GM11168 (cell line): ENCODE measurements around the gene CSF2.

Experiments used
- in situ Hi-C: fragments of 300-500 bp; cut with MboI; formaldehyde crosslinking; loops from one replicate; pipeline ENCODE4 v1.12.0; 2022; ENCODE audit warnings: low sequenced_read_pairs; ENCODE audit not compliant: unreplicated experiment

CSF2 gene

GRCh38 chr5:132054031-132054696, 19.4 kb upstream of the CSF2 start:
- in situ Hi-C loops = no loop called here

DNA sequence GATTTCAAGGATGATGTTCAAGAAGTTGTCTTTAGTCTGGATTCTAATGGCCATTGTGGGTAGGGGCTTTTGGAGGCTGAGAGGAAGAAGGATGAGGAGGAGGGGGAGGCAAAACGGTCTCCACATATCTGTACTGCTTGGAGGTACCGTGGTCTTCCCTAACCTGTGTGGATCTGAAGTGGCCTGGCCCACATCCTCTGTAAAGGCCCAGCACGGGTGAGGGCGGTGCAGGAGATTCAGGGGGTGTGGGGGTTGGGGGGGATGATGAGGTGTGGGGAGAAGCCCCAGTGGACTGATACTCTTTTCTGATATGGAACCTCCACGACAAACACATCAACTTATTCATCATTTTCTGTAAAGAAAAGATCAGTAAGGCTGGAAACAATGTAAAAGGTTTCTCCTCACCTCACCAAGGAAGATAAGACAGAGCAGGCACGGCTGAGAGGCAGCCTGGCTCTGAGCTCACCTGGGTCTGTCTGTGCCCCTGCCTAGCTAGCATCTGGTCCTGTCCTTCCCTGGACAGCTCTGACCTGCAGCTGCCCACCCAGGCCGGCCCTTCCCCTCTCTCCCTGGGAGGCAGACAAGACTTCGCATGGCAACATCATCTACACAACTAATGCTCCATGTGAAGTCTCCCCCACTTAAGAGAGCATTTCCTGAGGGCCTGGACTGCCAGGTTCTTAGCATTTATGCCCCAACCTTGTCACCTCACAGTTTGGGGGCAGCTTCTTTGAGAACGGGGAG, 18.7 kb upstream of the CSF2 start:
- in situ Hi-C loops = no loop called here

DNA sequence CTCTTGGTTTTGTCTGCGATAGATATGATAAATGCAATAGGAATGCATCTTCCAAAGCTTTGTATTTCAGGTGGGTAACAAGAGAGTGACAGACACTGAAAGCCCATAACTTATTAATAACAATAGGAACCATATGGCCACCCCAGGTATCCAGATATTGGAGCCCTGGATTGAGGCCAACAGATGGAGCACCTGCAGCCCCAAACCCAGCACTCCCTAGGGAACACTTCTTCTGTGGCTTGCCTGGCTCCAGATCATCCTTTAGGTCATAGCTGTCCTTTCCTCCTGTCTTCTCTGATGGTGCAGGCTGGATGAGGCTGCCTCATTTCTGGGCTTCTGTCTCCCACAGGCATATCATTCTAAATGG, 18.2 kb upstream of the CSF2 start:
- in situ Hi-C loops = no loop called here

DNA sequence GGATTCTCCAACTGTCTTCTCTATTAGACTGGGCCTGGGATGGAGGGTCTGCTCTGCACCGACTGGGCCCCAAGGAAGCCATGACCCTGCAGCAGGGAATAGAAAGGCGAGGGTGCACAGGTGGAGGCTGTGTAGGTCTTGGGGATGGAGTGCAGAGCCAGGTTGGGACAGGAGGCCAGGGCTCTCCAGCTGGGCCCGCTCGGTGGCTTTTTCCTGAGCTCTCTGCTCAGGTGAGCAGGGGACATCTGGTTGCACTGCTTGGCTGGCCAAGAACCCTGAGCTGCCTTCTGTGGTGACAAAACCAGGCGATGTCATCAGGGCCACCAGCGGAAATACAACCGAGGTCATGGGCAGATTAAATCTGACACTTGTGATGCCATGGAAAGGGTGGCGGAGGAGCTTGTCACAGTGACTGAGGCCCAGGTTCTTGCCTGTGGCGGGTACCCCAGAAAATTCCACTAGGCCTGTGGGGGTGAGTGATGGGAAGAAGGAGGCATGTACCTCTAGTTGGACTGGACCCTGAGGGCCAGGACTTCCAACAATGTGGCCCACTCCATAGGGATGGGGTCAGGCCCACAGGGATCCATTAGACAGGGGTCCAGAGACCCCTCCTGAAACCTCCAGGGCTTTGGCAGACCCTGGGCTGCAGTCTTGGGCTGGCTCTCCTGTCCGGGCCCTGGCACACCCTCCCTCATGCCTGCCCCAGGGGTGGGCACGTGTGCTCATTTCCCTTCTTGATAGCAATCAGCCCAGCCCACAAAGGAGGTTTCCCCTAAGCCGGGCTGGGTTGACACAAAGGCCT, 17.6 kb upstream of the CSF2 start:
- in situ Hi-C loops = no loop called here

- in situ Hi-C loops = no loop called here
Observed at GRCh38 chr5:132056610-132057497, 16.7 kb upstream of the CSF2 start.

DNA sequence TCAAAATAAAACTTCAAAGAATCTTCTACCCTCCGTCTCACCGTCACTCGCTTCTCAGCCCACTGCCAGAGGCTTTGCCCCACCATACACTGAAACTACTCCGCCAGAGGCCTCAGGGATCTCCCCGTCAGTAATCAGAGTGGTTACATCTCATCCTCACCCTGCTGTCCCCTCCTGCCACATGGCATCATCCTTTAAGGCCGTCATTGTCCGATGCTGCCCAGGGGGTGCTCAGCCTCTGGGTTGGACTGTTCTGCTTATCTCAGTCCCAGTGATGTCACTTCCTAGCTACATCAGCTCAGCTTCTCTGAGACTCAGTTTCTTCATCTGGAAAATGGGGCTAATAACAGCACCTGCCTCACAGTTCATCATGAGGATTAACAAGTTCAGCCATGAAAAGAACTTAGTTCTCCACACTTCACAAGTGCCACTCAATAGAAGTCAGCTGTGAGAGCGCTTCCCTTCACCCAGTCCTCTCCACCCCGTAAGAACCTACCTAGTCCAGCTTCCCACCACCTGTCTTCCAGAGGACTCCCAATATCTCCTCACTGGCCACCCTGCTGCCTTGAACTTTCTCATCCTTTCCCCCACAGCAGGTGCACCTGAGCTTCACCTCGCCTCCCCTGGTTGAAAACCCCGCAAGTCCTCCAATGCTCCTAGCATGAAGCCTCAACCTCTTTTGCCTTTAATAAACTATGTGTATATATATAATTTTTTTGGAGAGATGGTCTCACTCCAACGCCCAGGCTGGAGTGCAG, 15.9 kb upstream of the CSF2 start:
- in situ Hi-C loops = no loop called here

- in situ Hi-C loops = no loop called here
Observed at GRCh38 chr5:132058646-132059042, 14.9 kb upstream of the CSF2 start.

GRCh38 chr5:132059043-132059695, 14.4 kb upstream of the CSF2 start:
- in situ Hi-C loops = no loop called here

DNA sequence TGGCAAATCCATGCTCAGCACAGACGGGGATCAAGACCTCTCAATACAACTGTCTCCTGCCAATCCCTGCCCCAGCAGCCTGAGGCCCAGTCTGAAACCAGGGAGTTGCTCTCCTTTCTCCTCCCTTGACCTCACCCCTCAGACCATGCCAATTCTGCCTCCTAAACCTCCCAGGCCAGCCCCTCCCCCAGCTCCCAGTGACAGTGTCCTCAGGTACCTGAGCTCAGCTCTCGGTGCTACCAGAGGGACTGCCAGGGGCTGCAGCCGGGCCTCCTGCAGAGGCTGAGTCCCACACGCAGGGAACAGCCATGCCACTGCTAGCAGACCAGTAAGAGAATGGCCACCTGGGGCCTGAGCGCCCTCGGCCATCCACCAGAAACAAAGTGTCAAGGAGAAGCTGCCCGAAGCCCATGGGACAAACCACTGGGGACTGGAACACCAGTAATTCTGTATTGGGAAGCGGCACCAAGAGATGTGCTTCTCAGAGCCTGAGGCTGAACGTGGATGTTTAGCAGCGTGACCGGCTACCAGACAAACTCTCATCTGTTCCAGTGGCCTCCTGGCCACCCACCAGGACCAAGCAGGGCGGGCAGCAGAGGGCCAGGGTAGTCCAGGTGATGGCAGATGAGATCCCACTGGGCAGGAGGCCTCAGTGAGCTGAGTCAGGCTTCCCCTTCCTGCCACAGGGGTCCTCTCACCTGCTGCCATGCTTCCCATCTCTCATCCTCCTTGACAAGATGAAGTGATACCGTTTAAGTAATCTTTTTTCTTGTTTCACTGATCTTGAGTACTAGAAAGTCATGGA, 13.7 kb upstream of the CSF2 start:
- in situ Hi-C loops = no loop called here

DNA sequence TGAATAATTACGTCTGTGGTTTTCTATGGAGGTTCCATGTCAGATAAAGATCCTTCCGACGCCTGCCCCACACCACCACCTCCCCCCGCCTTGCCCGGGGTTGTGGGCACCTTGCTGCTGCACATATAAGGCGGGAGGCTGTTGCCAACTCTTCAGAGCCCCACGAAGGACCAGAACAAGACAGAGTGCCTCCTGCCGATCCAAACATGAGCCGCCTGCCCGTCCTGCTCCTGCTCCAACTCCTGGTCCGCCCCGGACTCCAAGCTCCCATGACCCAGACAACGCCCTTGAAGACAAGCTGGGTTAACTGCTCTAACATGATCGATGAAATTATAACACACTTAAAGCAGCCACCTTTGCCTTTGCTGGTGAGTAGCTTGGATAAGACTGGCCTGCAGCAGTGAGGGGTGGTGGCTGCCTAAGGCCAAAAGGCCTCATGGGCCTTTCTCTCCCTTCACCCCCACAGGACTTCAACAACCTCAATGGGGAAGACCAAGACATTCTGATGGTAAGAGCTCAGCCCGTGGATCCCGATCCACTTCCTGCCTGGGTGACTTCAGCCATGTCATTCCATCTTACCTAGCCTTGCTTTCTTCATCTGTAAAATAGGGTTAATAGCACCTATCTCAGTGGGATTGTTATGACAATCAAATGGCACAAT, 13.0 kb upstream of the CSF2 start, which contains the start of gene IL3:
Gene IL3 (plus strand): TSS at position 155 of the 661 bp plus-strand sequence. CDS start 52 bp downstream, at position 207.
- in situ Hi-C loops = no loop called here

GRCh38 chr5:132063090-132063911, 10.3 kb upstream of the CSF2 start:
- in situ Hi-C loops = no loop called here

- in situ Hi-C loops = no loop called here
Observed at GRCh38 chr5:132064140-132064539, 9.4 kb upstream of the CSF2 start.

DNA sequence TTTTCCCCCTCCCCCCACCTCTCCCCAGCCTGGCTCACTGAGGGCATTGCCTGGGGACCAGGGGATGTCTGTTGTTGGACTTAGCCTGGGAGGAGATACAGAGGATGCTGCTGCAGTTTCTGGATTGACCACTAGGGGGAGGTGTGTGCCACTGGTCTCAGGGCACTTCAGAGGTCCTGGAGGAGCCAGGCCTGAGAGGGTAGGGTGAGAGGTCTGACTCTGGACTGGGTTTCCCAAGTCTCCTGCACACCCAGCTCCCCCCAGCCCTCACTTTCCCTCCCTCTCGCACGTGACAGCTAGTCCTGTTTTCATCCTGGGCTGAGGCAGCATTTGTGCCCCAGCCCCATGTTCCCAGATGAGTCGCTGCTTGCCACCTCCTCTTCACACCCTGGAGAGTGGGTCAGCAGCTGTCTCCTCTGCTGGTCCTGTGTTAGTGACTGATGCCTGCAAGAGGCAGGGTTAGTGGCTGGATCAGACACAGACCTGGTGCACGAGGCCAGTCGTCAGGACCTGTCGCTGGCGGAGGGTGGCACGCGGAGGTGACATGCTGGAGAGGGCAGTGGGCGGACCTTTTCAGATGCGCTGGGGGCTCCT, 8.8 kb upstream of the CSF2 start:
- in situ Hi-C loops = no loop called here

GRCh38 chr5:132065351-132065937, 8.1 kb upstream of the CSF2 start:
- in situ Hi-C loops = no loop called here

GRCh38 chr5:132065951-132066701, 7.5 kb upstream of the CSF2 start:
- in situ Hi-C loops = no loop called here
